ENCODE results near the gene ABCC9. TPM values are rescaled to one million over a fixed set of nuclear protein-coding genes. Genes with fewer than 3 reads are reported as not detected.
"Not testable (repeated sequence)": the region's sequence is repeated elsewhere in the genome, so short reads cannot be mapped to it uniquely, and the experiment has no call there.

The ABCC9 gene
- total RNA-seq, 4 donors from 2014 or later, result 2.4 to 14.9 (median 5.9) TPM

GRCh38 chr12:21815306-21816062 is 125.7 kb downstream of the ABCC9 start:
- Histone ChIP-seq H3K4me3 (no peak overlapping the region), H3K4me1 (no peaks in the 10 kb centered on the region), H3K36me3 (no peaks in the 10 kb centered on the region), H3K27me3 (no peaks in the 10 kb centered on the region), H3K27ac (no peak overlapping the region), H3K9me3 (no peaks in the 10 kb centered on the region)
- DNase-seq, result no peak
- TF ChIP-seq POLR2A (IDR thresholded peaks at IDR 0.05), result no peak
- no peak for TF ChIP-seq CTCF (IDR thresholded peaks at IDR 0.05)

GRCh38 chr12:21814814-21815213 is 126.4 kb downstream of the ABCC9 start:
- Histone ChIP-seq H3K9me3 (no peaks in the 10 kb centered on the region), H3K36me3 (no peaks in the 10 kb centered on the region), H3K4me1 (no peaks in the 10 kb centered on the region), H3K4me3 (no peak overlapping the region), H3K27me3 (no peaks in the 10 kb centered on the region), H3K27ac (no peak overlapping the region)
- DNase-seq, result no peak
- no peak for TF ChIP-seq CTCF (IDR thresholded peaks at IDR 0.05)
- no peak for TF ChIP-seq POLR2A (IDR thresholded peaks at IDR 0.05)

GRCh38 chr12:21814327-21814726 is 126.9 kb downstream of the ABCC9 start:
- no peaks in the 10 kb centered on the region for H3K36me3 ChIP-seq
- H3K27ac ChIP-seq, result no peak overlapping the region
- DNase-seq, result no peak
- no peaks in the 10 kb centered on the region for H3K4me1 ChIP-seq
- no peak overlapping the region for H3K4me3 ChIP-seq
- no peak for TF ChIP-seq CTCF (IDR thresholded peaks at IDR 0.05)
- TF ChIP-seq POLR2A (IDR thresholded peaks at IDR 0.05), result no peak
- H3K9me3 ChIP-seq, result no peaks in the 10 kb centered on the region
- no peaks in the 10 kb centered on the region for H3K27me3 ChIP-seq

GRCh38 chr12:21813751-21814150 is 127.5 kb downstream of the ABCC9 start:
- H3K9me3 ChIP-seq, result no peaks in the 10 kb centered on the region
- H3K36me3 ChIP-seq, result no peaks in the 10 kb centered on the region
- no peak overlapping the region for H3K4me3 ChIP-seq
- no peaks in the 10 kb centered on the region for H3K27me3 ChIP-seq
- H3K27ac ChIP-seq, result no peak overlapping the region
- DNase-seq, result no peak
- no peaks in the 10 kb centered on the region for H3K4me1 ChIP-seq
- TF ChIP-seq POLR2A (IDR thresholded peaks at IDR 0.05) (no peak), CTCF (IDR thresholded peaks at IDR 0.05) (no peak)

GRCh38 chr12:21813125-21813524 is 128.1 kb downstream of the ABCC9 start:
- H3K9me3 ChIP-seq, result no peaks in the 10 kb centered on the region
- H3K36me3 ChIP-seq, result no peaks in the 10 kb centered on the region
- no peak for DNase-seq
- TF ChIP-seq CTCF (IDR thresholded peaks at IDR 0.05) (no peak), POLR2A (IDR thresholded peaks at IDR 0.05) (no peak)
- H3K27me3 ChIP-seq, result no peaks in the 10 kb centered on the region
- H3K4me3 ChIP-seq, result no peak overlapping the region
- H3K4me1 ChIP-seq, result no peaks in the 10 kb centered on the region
- H3K27ac ChIP-seq, result no peak overlapping the region

GRCh38 chr12:21812340-21812739 is 128.9 kb downstream of the ABCC9 start:
- H3K4me3 ChIP-seq, H3K27me3 ChIP-seq, DNase-seq, H3K4me1 ChIP-seq, H3K27ac ChIP-seq, H3K9me3 ChIP-seq, H3K36me3 ChIP-seq: not testable (repeated sequence)

Measured in Peyer's patch (tissue), 4 donors.